Measurements from ENCODE around the gene NID2.

- TF ChIP-seq POLR2A (IDR thresholded peaks at IDR 0.05; ENCODE audit: low read depth, low read length) = no peak
- no peak for TF ChIP-seq POLR2AphosphoS5 (IDR thresholded peaks at IDR 0.05; ENCODE audit: low read depth, low read length)
- TF ChIP-seq SPI1 (IDR thresholded peaks at IDR 0.05; ENCODE audit: low read depth, low read length) = no peak
- no peak for TF ChIP-seq TAF1 (IDR thresholded peaks at IDR 0.05; ENCODE audit: low read depth, low read length)
- no peak for TF ChIP-seq PAX5 (IDR thresholded peaks at IDR 0.05; ENCODE audit: insufficient read depth, low read length, severe bottlenecking)
Observed at GRCh38 chr14:52078095-52078531, 9.3 kb upstream of the NID2 start.

Data from GM12891 (cell line).